ENCODE measurements around the gene PSAPL1. TPM values are rescaled to one million over a fixed set of nuclear protein-coding genes. Genes with fewer than 3 reads are reported as not detected.

Gene PSAPL1
- total RNA-seq, 1 experiment from 2014 or later: not detected

- no peak for ATAC-seq
- no peaks in the 10 kb centered on the region for H3K9me3 ChIP-seq (ENCODE audit: control insufficient read depth, insufficient read depth, low read depth, low read length)
- no peaks in the 10 kb centered on the region; the same call in 1 of the 2 replicates for H3K4me1 ChIP-seq (ENCODE audit: control insufficient read depth, insufficient read depth, low read length)
- no peaks in the 10 kb centered on the region for H3K36me3 ChIP-seq (ENCODE audit: control insufficient read depth, insufficient read depth, low read length)
- no peaks in the 10 kb centered on the region for H3K27me3 ChIP-seq (ENCODE audit: control insufficient read depth, insufficient read depth, low read length)
- ChIA-PET CTCF (no interaction called here), POLR2A (no interaction called here)
- intact Hi-C loops (cut with micrococcal nuclease; ENCODE audit: unreplicated experiment): no loop called here
- no peak overlapping the region for H3K27ac ChIP-seq (ENCODE audit: low read length)
- no TSS peak for BruUV-seq (replicated peaks)
- in situ Hi-C loops (cut with HindIII; ENCODE audit: low pct_unique_long_range_greater_than_20kb, low sequenced_read_pairs): no loop called here
- TF ChIP-seq, protein P1, sequence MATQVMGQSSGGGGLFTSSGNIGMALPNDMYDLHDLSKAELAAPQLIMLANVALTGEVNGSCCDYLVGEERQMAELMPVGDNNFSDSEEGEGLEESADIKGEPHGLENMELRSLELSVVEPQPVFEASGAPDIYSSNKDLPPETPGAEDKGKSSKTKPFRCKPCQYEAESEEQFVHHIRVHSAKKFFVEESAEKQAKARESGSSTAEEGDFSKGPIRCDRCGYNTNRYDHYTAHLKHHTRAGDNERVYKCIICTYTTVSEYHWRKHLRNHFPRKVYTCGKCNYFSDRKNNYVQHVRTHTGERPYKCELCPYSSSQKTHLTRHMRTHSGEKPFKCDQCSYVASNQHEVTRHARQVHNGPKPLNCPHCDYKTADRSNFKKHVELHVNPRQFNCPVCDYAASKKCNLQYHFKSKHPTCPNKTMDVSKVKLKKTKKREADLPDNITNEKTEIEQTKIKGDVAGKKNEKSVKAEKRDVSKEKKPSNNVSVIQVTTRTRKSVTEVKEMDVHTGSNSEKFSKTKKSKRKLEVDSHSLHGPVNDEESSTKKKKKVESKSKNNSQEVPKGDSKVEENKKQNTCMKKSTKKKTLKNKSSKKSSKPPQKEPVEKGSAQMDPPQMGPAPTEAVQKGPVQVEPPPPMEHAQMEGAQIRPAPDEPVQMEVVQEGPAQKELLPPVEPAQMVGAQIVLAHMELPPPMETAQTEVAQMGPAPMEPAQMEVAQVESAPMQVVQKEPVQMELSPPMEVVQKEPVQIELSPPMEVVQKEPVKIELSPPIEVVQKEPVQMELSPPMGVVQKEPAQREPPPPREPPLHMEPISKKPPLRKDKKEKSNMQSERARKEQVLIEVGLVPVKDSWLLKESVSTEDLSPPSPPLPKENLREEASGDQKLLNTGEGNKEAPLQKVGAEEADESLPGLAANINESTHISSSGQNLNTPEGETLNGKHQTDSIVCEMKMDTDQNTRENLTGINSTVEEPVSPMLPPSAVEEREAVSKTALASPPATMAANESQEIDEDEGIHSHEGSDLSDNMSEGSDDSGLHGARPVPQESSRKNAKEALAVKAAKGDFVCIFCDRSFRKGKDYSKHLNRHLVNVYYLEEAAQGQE (IDR thresholded peaks at IDR 0.05; ENCODE audit: insufficient read depth in 1 of 2, low read depth in 2 of 2, low read length in 1 of 2): no peak
- TF ChIP-seq CTCF (IDR thresholded peaks at IDR 0.05) (no peak), POLR2AphosphoS5 (IDR thresholded peaks at IDR 0.05; ENCODE audit: low read depth, low read length) (no peak), TCF7L2 (IDR thresholded peaks at IDR 0.05; ENCODE audit: low read depth, low read length) (no peak)
- no peak overlapping the region for H3K4me3 ChIP-seq (ENCODE audit: low read depth in 2 of 2, low read length in 2 of 2)
- DNase-seq (ENCODE audit: low read depth, low spot score): no peak
Observed at GRCh38 chr4:7426525-7427171, 8.1 kb downstream of the PSAPL1 start.

DNA sequence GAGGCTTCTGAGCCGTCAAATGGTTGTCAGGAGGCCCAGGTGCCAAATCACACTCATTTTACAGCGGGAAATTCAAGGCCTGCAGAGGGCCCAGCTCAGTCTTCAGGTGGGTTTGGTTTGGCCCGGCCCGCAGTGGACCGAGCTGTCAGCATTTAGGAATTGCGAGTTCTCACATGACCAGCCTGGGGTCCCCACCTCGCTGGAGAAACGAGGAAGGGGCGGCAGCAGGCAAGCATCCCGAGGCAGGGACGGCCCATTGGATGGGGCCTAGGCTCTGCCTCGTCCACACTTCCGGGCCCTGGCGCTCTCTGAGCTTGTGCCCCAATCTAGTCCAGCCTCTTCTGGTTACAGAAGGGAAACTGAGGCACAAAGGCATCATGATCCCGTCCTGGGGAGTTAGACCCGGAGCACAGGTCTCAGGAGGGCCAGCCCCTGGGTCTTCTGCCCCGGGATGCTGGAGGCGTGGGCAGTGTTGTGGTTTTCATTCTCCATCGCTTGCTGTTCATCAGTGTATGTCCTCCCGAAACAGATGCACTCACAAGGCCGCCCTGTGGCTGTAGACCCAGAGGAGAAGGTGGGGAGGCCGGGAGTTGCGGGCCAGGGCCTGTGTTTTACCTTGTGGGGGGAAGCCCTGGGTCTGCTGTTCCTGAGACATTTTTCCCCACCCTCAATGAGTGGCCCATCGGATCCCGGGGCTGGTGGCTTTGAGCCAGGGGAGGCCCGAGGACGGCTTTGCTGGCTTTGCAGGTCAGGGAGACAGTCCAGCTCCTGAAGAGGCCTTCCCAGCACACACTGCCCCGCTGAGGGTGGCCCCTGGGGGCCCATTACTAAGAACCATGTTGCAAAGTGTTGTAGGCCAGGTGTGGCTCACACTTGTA lies 8.9 kb downstream of the PSAPL1 start:
- DNase-seq (ENCODE audit: low read depth, low spot score): no peak
- in situ Hi-C loops (cut with HindIII; ENCODE audit: low pct_unique_long_range_greater_than_20kb, low sequenced_read_pairs): no loop called here
- no TSS peak for BruUV-seq (replicated peaks)

More for the DNA sequence above, 8.9 kb downstream of the PSAPL1 start:
- CTCF ChIA-PET: no interaction called here
- Histone ChIP-seq H3K27ac (ENCODE audit: low read length) (no peak overlapping the region), H3K9me3 (ENCODE audit: control insufficient read depth, insufficient read depth, low read depth, low read length) (no peaks in the 10 kb centered on the region), H3K4me3 (ENCODE audit: low read depth in 2 of 2, low read length in 2 of 2) (no peak overlapping the region), H3K36me3 (ENCODE audit: control insufficient read depth, insufficient read depth, low read length) (no peaks in the 10 kb centered on the region), H3K4me1 (ENCODE audit: control insufficient read depth, insufficient read depth, low read length) (no peaks in the 10 kb centered on the region; the same call in 1 of the 2 replicates), H3K27me3 (ENCODE audit: control insufficient read depth, insufficient read depth, low read length) (no peaks in the 10 kb centered on the region)
- POLR2A ChIA-PET: no interaction called here
- TF ChIP-seq POLR2AphosphoS5 (IDR thresholded peaks at IDR 0.05; ENCODE audit: low read depth, low read length): no peak
- no peak for TF ChIP-seq SIN3A (IDR thresholded peaks at IDR 0.05; ENCODE audit: borderline replicate concordance, insufficient read depth, low read depth, low read length)
- TF ChIP-seq, protein P1 (IDR thresholded peaks at IDR 0.05; ENCODE audit: insufficient read depth in 1 of 2, low read depth in 2 of 2, low read length in 1 of 2): no peak
- intact Hi-C loops (cut with micrococcal nuclease; ENCODE audit: unreplicated experiment): no loop called here
- ATAC-seq: no peak
